Measurements from ENCODE around the gene DOCK4.
A peak's percentile ranks its signal among the peaks of the same experiment; 100 is the strongest.

Gene DOCK4

DNA sequence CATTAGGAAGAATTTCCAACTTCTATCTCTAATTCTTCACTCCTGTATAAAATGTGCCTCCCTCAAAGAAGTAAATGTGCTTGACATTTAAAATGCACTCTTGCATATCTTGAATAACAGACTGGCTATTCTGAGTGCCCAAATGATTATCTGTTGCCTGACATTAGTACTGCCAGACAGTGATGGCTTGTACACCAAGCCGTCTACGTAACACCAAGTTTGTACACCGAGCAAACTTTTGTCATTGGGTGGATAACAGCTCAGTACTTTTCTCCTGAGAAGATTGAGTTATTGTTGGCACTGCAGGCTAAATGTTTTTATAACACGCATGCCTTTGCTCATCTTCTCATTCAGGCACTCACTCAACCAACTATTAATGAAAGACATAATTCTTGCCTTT, 137.2 kb downstream of the DOCK4 start:
- Histone ChIP-seq H4K91ac (ENCODE audit: low read length) (no peak overlapping the region), H4K8ac (ENCODE audit: low read length) (no peak overlapping the region), H3K79me1 (replicated peaks; ENCODE audit: low read length, poor library complexity, severe bottlenecking) (peaks cover 15% of the 10 kb centered on the region), H3K27me3 (ENCODE audit: control insufficient read depth in 1 of 2, insufficient read depth in 1 of 2, low read length in 2 of 2) (no peaks in the 10 kb centered on the region), H3K36me3 (ENCODE audit: control insufficient read depth in 1 of 2, insufficient read depth in 2 of 2, low read depth in 1 of 2, low read length in 2 of 2) (no peaks in the 10 kb centered on the region), H3K4ac (ENCODE audit: low read depth in 1 of 2, low read length in 2 of 2) (no peak overlapping the region), H2BK12ac (ENCODE audit: low read length in 2 of 2) (no peak overlapping the region), H3K4me3 (ENCODE audit: insufficient read depth in 1 of 2, low read depth in 1 of 2, low read length in 2 of 2) (no peak overlapping the region), H2AK5ac (ENCODE audit: low read length, severe bottlenecking) (peak overlapping the region; percentile 62), H2AFZ (ENCODE audit: low read depth, low read length) (no peak overlapping the region), H3K27ac (ENCODE audit: low read length, poor library complexity, severe bottlenecking) (peak overlapping the region; percentile 67), H2BK5ac (ENCODE audit: low read depth, low read length, poor library complexity, severe bottlenecking) (no peak overlapping the region), H3K4me1 (ENCODE audit: control insufficient read depth, insufficient read depth, low read depth, low read length) (peaks cover 13% of the 10 kb centered on the region), H3K14ac (ENCODE audit: low read length in 2 of 2) (no peak overlapping the region), H3K9me3 (ENCODE audit: control insufficient read depth, low read length) (peaks cover under 1% of the 10 kb centered on the region), H3K4me2 (ENCODE audit: low read length, poor library complexity, severe bottlenecking) (no peak overlapping the region), H2BK120ac (ENCODE audit: low read depth, low read length) (no peak overlapping the region), H2BK15ac (ENCODE audit: low read depth, poor library complexity, severe bottlenecking) (no peak overlapping the region), H3K9ac (ENCODE audit: low read length) (no peak overlapping the region), H3K18ac (ENCODE audit: low read depth in 1 of 2, low read length in 2 of 2) (no peak overlapping the region), H3K23ac (ENCODE audit: low read length in 2 of 2) (no peak overlapping the region)
- no peak for DNase-seq
- 92% methylated on average over 4 of the region's 4 CpGs for WGBS

DNA sequence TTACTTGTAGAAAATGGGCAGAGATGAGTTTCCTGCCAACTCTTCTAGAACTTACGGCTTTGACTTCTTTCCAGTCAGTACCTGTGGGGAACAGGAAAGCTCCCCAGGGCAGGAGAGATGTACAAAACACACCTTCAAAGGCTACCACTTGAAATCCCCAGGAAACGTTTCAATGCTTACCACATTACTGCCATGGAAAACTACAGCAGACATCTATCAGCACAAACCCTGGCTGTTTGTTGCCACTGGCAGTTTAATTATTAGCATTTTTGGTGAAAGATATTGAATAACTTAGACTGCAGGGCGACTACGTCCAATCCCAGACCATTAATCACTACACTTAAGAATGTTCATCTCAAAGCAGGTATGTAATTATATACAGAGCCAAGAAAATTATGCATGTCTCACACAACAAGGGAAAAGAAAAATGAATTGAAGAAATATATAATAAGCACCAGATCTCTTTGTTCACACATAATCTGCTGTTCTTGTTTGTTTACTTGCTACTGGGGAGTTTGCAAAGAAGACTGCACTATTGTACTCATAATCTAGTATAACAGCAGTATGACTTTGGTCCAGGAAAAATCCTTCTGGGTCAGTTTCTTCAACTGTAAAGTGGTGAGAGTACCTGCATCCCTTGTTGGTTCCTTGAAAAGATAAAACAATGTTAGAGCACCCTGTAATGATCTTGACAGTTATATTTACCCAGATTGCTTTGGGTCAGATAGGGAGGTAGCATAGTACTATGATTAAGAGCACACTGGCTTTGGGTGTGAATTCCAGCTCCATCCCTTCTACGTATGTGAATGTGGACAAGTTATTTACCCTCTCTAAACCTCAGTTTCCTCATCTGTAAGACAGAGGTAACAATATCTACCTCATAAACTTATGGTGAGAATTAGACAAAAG, 138.3 kb downstream of the DOCK4 start:
- Histone ChIP-seq H2BK5ac (ENCODE audit: low read depth, low read length, poor library complexity, severe bottlenecking) (peak overlapping the region; percentile 85), H2AFZ (ENCODE audit: low read depth, low read length) (no peak overlapping the region), H3K36me3 (ENCODE audit: control insufficient read depth in 1 of 2, insufficient read depth in 2 of 2, low read depth in 1 of 2, low read length in 2 of 2) (no peaks in the 10 kb centered on the region), H3K4me3 (ENCODE audit: insufficient read depth in 1 of 2, low read depth in 1 of 2, low read length in 2 of 2) (no peak overlapping the region), H3K27ac (ENCODE audit: low read length, poor library complexity, severe bottlenecking) (peak overlapping the region; percentile 99), H2BK12ac (ENCODE audit: low read length in 2 of 2) (no peak overlapping the region), H3K27me3 (ENCODE audit: control insufficient read depth in 1 of 2, insufficient read depth in 1 of 2, low read length in 2 of 2) (no peaks in the 10 kb centered on the region), H3K9me3 (ENCODE audit: control insufficient read depth, low read length) (no peaks in the 10 kb centered on the region), H4K91ac (ENCODE audit: low read length) (no peak overlapping the region), H3K4me1 (ENCODE audit: control insufficient read depth, insufficient read depth, low read depth, low read length) (peaks cover 13% of the 10 kb centered on the region), H3K4ac (ENCODE audit: low read depth in 1 of 2, low read length in 2 of 2) (no peak overlapping the region), H3K14ac (ENCODE audit: low read length in 2 of 2) (no peak overlapping the region), H2BK120ac (ENCODE audit: low read depth, low read length) (no peak overlapping the region), H3K79me1 (replicated peaks; ENCODE audit: low read length, poor library complexity, severe bottlenecking) (peaks cover 15% of the 10 kb centered on the region), H3K23ac (ENCODE audit: low read length in 2 of 2) (no peak overlapping the region), H2AK5ac (ENCODE audit: low read length, severe bottlenecking) (no peak overlapping the region), H3K9ac (ENCODE audit: low read length) (no peak overlapping the region), H3K4me2 (ENCODE audit: low read length, poor library complexity, severe bottlenecking) (peak overlapping the region; percentile 67), H3K18ac (ENCODE audit: low read depth in 1 of 2, low read length in 2 of 2) (no peak overlapping the region), H2BK15ac (ENCODE audit: low read depth, poor library complexity, severe bottlenecking) (no peak overlapping the region), H4K8ac (ENCODE audit: low read length) (peak overlapping the region; percentile 16)
- no peak for DNase-seq
- 100% methylated on average over 1 of the region's 5 CpGs for WGBS

DNA sequence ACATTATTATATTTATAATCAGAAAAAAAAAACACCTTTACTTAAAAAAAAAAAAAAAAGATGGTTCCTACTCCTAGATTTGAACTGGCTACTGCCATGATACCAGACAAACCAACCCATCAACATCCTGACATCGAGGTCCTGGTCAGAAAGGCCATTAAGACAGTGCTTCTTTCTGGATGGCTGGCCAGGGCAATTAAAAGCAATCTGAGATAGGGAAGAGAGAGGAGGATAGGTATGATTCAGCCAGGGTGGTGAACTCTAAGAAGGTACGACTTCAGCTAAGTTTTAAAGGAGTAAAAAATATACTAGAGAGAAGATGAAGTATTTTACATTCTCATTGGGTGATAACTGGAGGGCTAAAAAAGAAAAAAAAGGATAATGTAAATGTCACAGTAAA, 139.0 kb downstream of the DOCK4 start:
- Histone ChIP-seq H4K91ac (ENCODE audit: low read length) (no peak overlapping the region), H2BK120ac (ENCODE audit: low read depth, low read length) (no peak overlapping the region), H2AFZ (ENCODE audit: low read depth, low read length) (no peak overlapping the region), H2BK5ac (ENCODE audit: low read depth, low read length, poor library complexity, severe bottlenecking) (peak overlapping the region; percentile 85), H3K4me3 (ENCODE audit: insufficient read depth in 1 of 2, low read depth in 1 of 2, low read length in 2 of 2) (no peak overlapping the region), H3K9ac (ENCODE audit: low read length) (no peak overlapping the region), H3K4me1 (ENCODE audit: control insufficient read depth, insufficient read depth, low read depth, low read length) (peaks cover 9% of the 10 kb centered on the region), H3K27ac (ENCODE audit: low read length, poor library complexity, severe bottlenecking) (peak overlapping the region; percentile 99), H2BK15ac (ENCODE audit: low read depth, poor library complexity, severe bottlenecking) (no peak overlapping the region), H4K8ac (ENCODE audit: low read length) (no peak overlapping the region), H3K4me2 (ENCODE audit: low read length, poor library complexity, severe bottlenecking) (peak overlapping the region; percentile 67), H3K14ac (ENCODE audit: low read length in 2 of 2) (no peak overlapping the region), H2AK5ac (ENCODE audit: low read length, severe bottlenecking) (peak overlapping the region; percentile 8), H3K79me1 (replicated peaks; ENCODE audit: low read length, poor library complexity, severe bottlenecking) (peaks cover 11% of the 10 kb centered on the region), H3K18ac (ENCODE audit: low read depth in 1 of 2, low read length in 2 of 2) (no peak overlapping the region), H3K23ac (ENCODE audit: low read length in 2 of 2) (no peak overlapping the region), H3K36me3 (ENCODE audit: control insufficient read depth in 1 of 2, insufficient read depth in 2 of 2, low read depth in 1 of 2, low read length in 2 of 2) (no peaks in the 10 kb centered on the region), H3K4ac (ENCODE audit: low read depth in 1 of 2, low read length in 2 of 2) (no peak overlapping the region), H3K9me3 (ENCODE audit: control insufficient read depth, low read length) (no peaks in the 10 kb centered on the region), H3K27me3 (ENCODE audit: control insufficient read depth in 1 of 2, insufficient read depth in 1 of 2, low read length in 2 of 2) (no peaks in the 10 kb centered on the region), H2BK12ac (ENCODE audit: low read length in 2 of 2) (no peak overlapping the region)
- 78% methylated on average over 2 of the region's 2 CpGs for WGBS
- no peak for DNase-seq

DNA sequence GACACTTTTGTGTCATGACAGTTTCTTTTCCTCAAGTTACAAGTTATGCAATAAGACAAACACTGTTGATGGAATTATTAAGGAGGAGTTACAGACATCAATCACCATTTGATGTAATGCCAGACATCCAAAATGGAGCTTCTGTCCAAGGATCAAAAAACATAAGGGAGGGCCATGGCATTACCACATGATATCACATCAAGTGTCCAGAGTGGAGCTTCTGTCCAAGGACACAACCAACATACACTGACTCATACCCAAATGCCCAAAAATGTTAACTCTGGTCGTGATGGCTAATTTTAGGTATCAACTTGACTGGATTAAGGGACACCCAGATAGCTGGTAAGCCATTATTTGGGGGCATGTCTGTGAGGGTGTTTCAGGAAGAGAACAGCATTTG, 140.4 kb downstream of the DOCK4 start:
- Histone ChIP-seq H3K18ac (ENCODE audit: low read depth in 1 of 2, low read length in 2 of 2) (no peak overlapping the region), H3K4me2 (ENCODE audit: low read length, poor library complexity, severe bottlenecking) (no peak overlapping the region), H4K8ac (ENCODE audit: low read length) (no peak overlapping the region), H2AK5ac (ENCODE audit: low read length, severe bottlenecking) (peak overlapping the region; percentile 81), H3K36me3 (ENCODE audit: control insufficient read depth in 1 of 2, insufficient read depth in 2 of 2, low read depth in 1 of 2, low read length in 2 of 2) (no peaks in the 10 kb centered on the region), H4K91ac (ENCODE audit: low read length) (no peak overlapping the region), H3K9me3 (ENCODE audit: control insufficient read depth, low read length) (no peaks in the 10 kb centered on the region), H2BK5ac (ENCODE audit: low read depth, low read length, poor library complexity, severe bottlenecking) (no peak overlapping the region), H3K23ac (ENCODE audit: low read length in 2 of 2) (no peak overlapping the region), H3K4me1 (ENCODE audit: control insufficient read depth, insufficient read depth, low read depth, low read length) (peaks cover 10% of the 10 kb centered on the region), H3K27ac (ENCODE audit: low read length, poor library complexity, severe bottlenecking) (peak overlapping the region; percentile 66), H3K4ac (ENCODE audit: low read depth in 1 of 2, low read length in 2 of 2) (no peak overlapping the region), H3K14ac (ENCODE audit: low read length in 2 of 2) (no peak overlapping the region), H3K27me3 (ENCODE audit: control insufficient read depth in 1 of 2, insufficient read depth in 1 of 2, low read length in 2 of 2) (no peaks in the 10 kb centered on the region), H3K79me1 (replicated peaks; ENCODE audit: low read length, poor library complexity, severe bottlenecking) (peaks cover 15% of the 10 kb centered on the region), H3K4me3 (ENCODE audit: insufficient read depth in 1 of 2, low read depth in 1 of 2, low read length in 2 of 2) (no peak overlapping the region), H3K9ac (ENCODE audit: low read length) (no peak overlapping the region), H2BK120ac (ENCODE audit: low read depth, low read length) (no peak overlapping the region), H2AFZ (ENCODE audit: low read depth, low read length) (no peak overlapping the region), H2BK15ac (ENCODE audit: low read depth, poor library complexity, severe bottlenecking) (no peak overlapping the region), H2BK12ac (ENCODE audit: low read length in 2 of 2) (no peak overlapping the region)
- 92% methylated on average over 1 of the region's 1 CpG for WGBS
- no peak for DNase-seq
